GM21367 (cell line): ENCODE data around the gene RPTOR.

ENCODE experiments used
- ATAC-seq: cut with Tn5 transposase; IDR thresholded peaks from one replicate; pipeline ENCODE4 v1.9.1; 2021; ENCODE audit not compliant: unreplicated experiment

Gene RPTOR

DNA sequence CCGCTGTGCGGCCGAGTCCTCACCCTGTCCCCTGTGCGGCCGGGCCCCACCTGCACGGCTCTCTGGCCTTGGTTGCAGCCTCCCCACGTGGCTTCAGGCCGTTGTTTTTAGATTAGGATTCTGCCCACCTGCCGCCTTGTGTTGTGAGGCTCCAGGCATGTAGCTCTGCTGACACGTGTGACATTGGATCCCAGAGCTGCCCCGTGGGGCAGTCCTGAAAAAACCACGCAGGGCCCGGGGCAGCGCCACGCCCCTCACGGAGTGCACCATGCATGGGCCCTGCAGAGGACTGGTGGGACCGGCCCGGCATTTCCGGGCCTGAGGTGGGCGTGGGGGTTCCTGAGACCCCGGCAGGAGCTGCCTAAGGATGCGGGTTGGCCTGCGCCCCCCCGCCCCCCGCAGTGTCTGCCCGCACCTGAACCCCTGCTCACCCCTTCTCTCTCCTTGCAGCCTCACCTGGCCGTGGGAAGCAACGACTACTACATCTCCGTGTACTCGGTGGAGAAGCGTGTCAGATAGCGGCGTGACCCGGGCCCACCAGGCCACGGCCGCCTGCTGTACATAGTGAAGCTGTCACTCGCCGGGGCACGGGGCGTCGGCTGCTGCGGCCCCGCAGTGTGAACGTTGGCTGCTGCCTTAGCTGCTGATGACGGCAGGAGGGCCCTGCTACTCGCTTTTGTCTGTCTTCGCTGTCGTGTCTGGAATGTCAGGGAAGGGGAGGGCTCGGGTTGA is 419.3 kb downstream of the RPTOR start:
- no peak for ATAC-seq

DNA sequence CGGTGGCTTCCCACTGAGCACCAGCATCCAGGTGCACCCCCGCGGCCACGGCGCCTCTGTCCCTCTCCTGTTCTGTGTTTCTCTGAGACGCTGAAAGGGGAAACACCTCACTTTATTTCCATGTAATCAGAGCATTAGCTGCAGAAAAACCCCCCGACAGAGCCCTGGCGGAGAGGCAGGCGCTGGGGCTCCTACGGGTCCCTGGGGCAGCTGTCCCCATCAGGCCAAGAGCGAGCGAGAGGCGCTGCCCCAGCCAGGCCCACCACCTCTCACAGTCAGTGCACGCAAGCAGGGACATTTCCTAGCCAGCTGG is 419.9 kb downstream of the RPTOR start:
- ATAC-seq = no peak

DNA sequence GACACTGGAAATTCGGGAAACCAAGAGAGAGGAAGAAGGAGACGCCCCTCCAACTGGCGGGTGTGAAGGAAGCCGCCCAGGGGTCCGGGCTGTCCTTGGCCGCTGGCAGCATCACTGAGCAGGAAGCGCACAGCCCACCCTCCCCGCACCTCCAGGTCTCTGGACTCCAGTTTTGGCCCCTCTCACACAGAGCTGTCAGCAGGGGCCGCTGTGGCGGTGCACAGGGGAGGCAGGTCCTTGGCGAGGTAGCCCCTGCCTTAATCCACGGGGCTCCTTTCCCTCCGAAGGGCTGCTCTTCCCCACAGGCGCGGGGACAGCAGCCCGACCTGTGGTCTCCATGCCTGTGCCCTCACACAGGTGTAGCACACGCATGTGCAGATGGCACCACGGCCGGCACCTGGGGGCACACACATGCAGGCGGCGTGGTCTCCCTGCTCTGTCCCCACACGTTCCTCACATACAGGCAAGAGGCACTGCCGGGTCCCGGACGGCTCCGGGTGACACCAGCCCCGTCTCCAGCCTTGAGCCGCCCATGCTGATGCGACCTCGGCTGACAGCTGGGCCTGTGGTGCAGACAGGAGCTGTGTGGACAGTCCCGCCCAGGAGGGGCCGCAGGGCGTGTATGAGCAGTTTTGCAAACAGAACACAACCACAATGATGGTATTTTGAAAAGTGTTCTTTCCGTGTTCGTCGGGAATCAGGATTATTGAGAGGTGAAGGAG is 420.4 kb downstream of the RPTOR start:
- ATAC-seq = no peak

- no peak for ATAC-seq
Measured at GRCh38 chr17:80965606-80966005, 421.0 kb downstream of the RPTOR start.

- no peak for ATAC-seq
Measured at GRCh38 chr17:80967404-80967872, 422.8 kb downstream of the RPTOR start.

- ATAC-seq = no peak
Measured at GRCh38 chr17:80968602-80969029, 424.0 kb downstream of the RPTOR start.

GRCh38 chr17:80969030-80969673 is 424.5 kb downstream of the RPTOR start:
- ATAC-seq = no peak

DNA sequence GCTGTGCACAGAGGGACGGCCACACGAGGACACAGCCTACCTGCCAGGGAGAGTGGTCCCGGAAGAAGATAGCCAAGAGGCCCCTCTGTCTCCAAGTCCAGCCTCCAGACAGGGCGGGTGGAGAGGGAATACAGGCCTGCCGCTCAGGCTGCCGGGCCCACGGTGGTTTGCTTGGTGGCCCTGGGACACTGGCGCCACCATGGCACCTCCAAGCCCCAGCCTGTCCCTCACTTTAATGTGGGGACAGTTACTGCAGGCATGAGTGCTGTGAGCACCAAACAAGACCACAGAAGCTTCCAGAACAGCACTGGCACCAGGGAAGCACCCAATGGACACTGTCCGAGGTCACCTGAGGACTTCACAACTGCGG is 425.0 kb downstream of the RPTOR start:
- ATAC-seq = no peak

DNA sequence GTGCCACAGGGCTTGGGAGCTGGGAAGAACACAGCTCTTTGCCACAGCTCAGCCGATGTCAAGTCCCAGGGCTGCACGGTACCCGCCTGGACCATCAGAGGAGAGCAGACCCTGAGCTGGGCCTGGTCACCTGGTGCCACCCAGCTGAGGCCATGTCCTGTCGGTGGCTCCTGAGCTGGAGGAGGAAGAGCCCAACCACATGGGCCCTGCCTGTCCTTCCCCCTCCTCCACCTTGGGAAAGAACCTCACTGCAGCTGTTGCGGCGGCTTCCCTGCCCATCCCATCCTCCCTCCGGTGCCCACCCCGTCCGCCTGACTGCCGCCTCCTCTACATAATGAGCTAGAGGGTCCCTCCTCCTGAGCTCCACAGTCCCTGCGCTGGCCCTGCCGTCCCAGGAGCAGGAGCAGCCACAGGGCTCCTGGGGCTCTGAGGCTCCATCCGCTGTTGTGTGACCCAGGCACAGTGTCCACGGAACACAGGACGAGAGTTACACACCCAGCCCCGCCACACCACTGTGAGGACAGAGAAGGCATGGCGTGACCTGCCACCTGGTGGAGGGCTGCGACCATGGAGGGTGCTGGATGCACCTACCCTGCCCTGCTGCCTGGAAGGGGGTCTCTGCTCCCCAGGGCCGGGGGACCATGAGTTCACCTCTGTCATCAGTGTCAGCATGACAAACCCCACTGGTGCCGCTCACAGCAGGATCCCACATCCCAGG is 425.6 kb downstream of the RPTOR start:
- ATAC-seq = no peak

- no peak for ATAC-seq
Measured at GRCh38 chr17:80970762-80971703, 426.4 kb downstream of the RPTOR start.

DNA sequence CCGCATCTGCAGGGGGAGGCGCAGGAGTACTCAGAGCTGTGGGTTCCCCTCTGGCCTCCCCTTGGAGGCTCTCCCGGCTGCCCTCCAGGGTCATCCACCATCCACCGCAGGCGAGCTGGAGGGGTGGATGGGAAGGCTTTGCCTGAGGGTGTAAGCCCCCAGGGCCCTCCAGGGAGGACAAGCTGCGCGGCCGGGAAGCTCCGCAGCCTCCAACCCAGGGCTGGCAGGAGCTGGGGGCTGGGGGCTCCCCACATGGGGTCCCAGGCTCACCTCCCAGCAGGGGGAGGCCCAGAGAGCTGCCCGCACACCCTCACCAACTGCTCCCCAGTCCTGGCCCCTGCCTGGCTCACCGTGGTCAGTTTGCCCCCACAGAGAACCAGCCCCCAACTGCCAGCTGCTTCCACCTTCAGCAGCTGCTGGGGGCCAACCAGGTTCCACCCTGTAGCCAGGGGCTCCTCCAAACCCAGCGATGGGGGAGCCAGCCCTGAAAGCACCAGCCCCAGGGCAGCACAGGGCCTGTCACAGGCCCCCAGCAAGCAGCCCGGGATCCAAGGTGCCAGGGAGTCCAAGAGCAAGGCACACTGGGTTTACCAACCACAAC is 427.2 kb downstream of the RPTOR start:
- ATAC-seq = no peak

DNA sequence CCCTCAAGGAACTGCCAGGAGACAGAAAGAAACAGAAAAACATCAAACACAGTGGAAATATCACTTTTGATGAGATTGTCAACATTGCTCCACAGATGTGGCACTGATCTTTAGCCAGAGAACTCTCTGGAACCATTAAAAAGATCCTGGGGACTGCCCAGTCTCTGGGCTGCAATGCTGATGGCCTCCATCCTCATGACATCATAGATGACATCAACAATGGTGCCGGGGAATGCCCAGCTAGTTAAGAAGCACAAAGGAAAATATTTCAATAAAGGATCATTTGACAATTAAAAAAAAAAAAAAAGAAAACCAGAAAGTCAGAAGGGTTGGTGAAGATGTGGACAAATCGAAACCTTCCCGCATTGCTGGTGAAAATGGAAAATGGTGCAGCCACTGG is 432.1 kb downstream of the RPTOR start:
- no peak for ATAC-seq

- no peak for ATAC-seq
Measured at GRCh38 chr17:80977172-80977571, 432.5 kb downstream of the RPTOR start.

DNA sequence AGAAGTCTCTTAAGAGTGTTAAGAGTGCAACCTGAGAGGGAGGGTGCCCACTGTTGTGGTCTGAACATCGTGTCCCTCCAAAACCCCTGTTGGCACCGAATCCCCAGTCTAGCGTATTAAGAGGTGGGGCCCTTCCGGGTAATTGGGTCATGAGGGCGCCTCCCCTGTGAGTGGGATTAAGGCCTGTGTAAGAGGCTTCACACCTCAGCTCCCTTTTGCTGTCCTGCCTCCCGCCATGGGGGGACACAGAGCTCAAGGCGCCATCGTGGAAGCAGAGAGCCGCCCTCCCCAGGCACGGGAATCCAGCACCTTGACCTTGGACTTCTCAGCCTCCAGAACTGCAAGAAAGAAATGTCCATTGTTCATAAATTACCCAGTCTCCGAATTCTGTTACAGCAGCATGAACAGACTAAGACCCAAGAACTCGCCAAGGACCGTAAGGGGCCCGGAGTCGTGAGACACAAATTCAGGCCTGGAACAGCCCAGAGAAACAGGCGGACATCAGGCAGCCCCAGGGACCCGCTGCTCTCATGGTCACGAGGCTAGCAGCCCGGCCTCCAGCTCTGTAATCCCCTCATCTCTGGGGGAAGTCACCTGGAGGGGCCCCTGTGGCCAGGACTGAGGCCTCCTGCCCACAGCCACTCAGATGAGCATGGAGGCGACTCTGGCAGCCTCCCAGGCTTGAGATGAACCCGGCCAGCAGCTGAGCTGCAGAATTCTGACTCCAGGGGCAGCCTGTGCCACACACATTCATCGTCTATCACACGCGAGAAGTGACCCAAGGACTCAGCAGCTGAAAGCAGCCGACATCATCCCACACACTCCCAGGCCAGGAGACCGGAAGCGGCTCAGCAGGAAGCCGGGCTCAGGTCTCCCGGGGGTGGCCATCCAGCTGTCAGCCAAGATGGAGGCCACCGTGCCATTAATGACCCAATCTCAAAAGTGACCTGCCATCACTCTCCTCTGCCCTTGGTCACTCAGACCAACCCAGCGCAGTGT is 434.2 kb downstream of the RPTOR start:
- ATAC-seq = no peak

DNA sequence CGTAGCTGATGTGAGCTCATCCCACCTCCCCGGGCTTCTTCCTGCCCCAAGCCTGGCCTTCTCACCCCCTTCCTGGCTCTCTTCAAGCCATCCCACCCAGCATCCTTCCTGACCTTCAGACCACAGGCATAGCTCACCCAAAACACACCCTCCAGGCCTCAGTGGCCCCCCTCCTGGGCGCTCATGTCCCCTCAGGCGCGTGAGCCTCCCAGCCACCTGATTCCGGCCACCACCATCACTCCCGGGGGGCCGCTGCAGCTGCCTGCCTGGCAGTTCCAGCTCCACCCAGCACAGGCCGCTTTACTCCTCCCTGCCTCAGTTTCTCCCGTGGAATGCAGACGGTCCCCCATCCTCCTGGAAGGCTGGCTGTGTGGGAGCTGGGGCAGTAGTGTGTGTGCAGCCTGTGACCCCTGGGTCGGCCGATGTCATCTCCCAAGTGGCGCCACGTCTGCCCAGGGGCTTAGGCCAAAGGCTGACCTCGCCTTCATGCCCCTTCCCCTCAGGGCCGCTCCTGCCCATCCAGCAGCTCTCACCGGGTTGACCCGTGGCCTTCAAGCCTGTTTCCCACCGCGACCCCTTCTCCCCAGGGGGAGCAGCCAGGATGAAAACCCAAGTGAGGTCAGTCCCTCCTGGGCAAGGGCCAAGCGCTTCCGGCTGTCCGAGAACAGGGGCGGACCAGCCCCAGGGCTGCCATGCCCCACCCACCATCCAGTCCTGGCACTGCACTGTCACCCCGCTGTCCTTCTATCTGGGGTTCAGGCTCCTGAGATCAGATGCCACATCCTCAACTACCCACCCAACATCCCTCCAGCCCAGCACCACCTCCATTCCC is 435.1 kb downstream of the RPTOR start:
- ATAC-seq = no peak

DNA sequence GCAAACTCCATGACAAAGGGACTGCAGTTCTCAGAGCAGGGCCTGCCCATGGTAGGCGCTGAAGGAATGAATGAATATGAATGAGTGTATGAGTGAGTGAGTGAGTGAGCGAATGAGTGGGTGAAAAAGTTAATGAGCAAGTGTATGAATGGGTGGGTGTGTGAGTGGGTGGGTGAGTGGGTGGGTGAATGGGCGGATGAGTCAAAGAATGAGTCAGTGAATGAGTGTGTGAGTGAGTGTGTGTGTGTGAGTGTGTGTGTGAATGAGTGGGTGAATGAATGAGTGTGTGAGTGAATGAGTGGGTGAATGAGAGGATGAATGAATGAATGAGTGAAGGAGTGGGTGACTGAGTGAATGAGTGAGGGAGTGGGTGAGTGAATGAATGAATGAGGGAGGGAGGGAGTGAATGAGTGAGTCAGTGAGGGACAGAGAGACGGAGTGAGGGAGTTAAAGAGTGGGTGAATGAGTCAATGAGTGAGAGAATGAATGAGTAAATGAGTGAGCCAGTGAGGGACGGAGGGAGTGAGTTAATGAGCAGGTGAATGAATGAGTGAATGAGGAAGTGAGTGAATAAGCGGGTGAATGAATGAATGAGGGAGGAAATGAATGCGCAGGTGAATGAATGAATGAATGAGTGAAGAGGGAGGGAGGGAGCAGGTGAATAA is 435.9 kb downstream of the RPTOR start:
- no peak for ATAC-seq
